H1 (cell line): ENCODE measurements around the gene GPANK1. TPM values are rescaled to one million over a fixed set of nuclear protein-coding genes. Genes with fewer than 3 reads are reported as not detected.

Experiments used
- HDAC2 ChIP-seq, 2 experiments: fragments of 300-600 bp in 1 of 2; sonication (generic) in 1 of 2; IDR thresholded peaks; 2 replicates each; pipeline ENCODE4 v1.6.1; 2011 to 2012; ENCODE audit warnings: low read depth in 2 of 2, low read length in 2 of 2, mild to moderate bottlenecking in 2 of 2, moderate library complexity in 2 of 2, borderline replicate concordance in 1 of 2, inconsistent platforms in 1 of 2
- KDM1A ChIP-seq: fragments of 200-600, 300-600 bp; sonication (generic); IDR thresholded peaks from 2 replicates; pipeline ENCODE4 v1.7.1; 2016; ENCODE audit warnings: mild to moderate bottlenecking, low read length, borderline replicate concordance
- SIX5 ChIP-seq: IDR thresholded peaks from 2 replicates; pipeline ENCODE4 v1.6.1; 2011; ENCODE audit warnings: mild to moderate bottlenecking, low read depth, low read length
- polyA plus RNA-seq, 7 experiments: library from polyadenylated mRNA; depleted of rRNA in 3 of 7; stranded (reverse) in 5 of 7; unstranded in 2 of 7; fragments of >200 nt in 5 of 7; fragments of 200-250 nt in 2 of 7; gene quantifications; 1 replicate in 5 of 7; 2 replicates in 1 of 7; 4 replicates in 1 of 7; pipeline versions ENCODE4 v1.2.1 to v1.2.3, GENCODE V29; 2011 to 2013; ENCODE audit warnings: missing spikeins in 2 of 7, mixed read lengths in 2 of 7
- total RNA-seq: library from RNA; stranded (reverse); fragmentation: NEBNext Ultra II Directional; extraction: Animal tissue kit (Norgen Biotek cat#: 25700); gene quantifications from 2 replicates; pipeline ENCODE4 v1.2.1, GENCODE V29; 2021

The GPANK1 gene
- total and polyA plus RNA-seq, 2 of the 8 experiments (the other 6 are each of a cell fraction or from before 2014, with no cell fraction given): 24.5 to 30.2 TPM

- TF ChIP-seq KDM1A: no peak
- TF ChIP-seq SIX5: no peak
- no peak for TF ChIP-seq HDAC2 (IDR thresholded peaks at IDR 0.05; ENCODE audit: borderline replicate concordance in 1 of 2, low read depth in 2 of 2, low read length in 2 of 2)
- TF ChIP-seq, all 59 proteins: peak for 0
Observed at GRCh38 chr6:31692353-31692752, 27.6 kb upstream of the GPANK1 start (continued).
